ENCODE measurements around the gene TBATA.

- TF ChIP-seq RXRA (IDR thresholded peaks at IDR 0.05) (no peak), CTCF (IDR thresholded peaks at IDR 0.05; ENCODE audit: low read depth, low read length, missing input control) (no peak), REST (IDR thresholded peaks at IDR 0.05) (no peak), ATF3 (IDR thresholded peaks at IDR 0.05) (no peak)
These were observed 16.1 kb downstream of the TBATA start for GRCh38 chr10:70769121-70769520.

Data from liver (tissue), 3 donors.